Calu3 (cell line): ENCODE results near the gene SLC29A3. TPM values are rescaled to one million over a fixed set of nuclear protein-coding genes. Genes with fewer than 3 reads are reported as not detected.
"Not testable (repeated sequence)": the region's sequence is repeated elsewhere in the genome, so short reads cannot be mapped to it uniquely, and the experiment has no call there.

Experiments
- BruUV-seq: library from RNA; stranded (reverse); fragments of 400-500 nt; replicated peaks from 2 replicates; lab custom pipeline; 2021; lab: Mats Ljungman, UMichigan
- CTCF ChIA-PET: fragments of 300-600 bp; sonication (Branson Sonifier 250); formaldehyde crosslinking; loops from one replicate; lab custom pipeline; 2022; ENCODE audit warnings: antibody characterized with exemption; lab: Charles Lee
- DNase-seq: peaks from one replicate; pipeline ENCODE4 v3.0.0; 2022
- H3K27ac Mint-ChIP-seq: one replicate; pipeline ENCODE4 v1.8.0; 2022; ENCODE audit warnings: mixed read lengths; ENCODE audit not compliant: unreplicated experiment
- H3K27me3 Mint-ChIP-seq: one replicate; pipeline ENCODE4 v1.8.0; 2022; ENCODE audit warnings: mixed read lengths; ENCODE audit not compliant: unreplicated experiment
- H3K36me3 Mint-ChIP-seq: one replicate; pipeline ENCODE4 v1.8.0; 2022; ENCODE audit warnings: mild to moderate bottlenecking, moderate library complexity, mixed read lengths; ENCODE audit not compliant: insufficient read depth, unreplicated experiment
- H3K4me1 Mint-ChIP-seq: one replicate; pipeline ENCODE4 v1.8.0; 2022; ENCODE audit warnings: mild to moderate bottlenecking, low read depth, mixed read lengths; ENCODE audit not compliant: unreplicated experiment
- H3K4me3 Mint-ChIP-seq: one replicate; pipeline ENCODE4 v1.8.0; 2022; ENCODE audit warnings: mild to moderate bottlenecking, low read depth, moderate library complexity, mixed read lengths; ENCODE audit not compliant: unreplicated experiment
- H3K9me3 Mint-ChIP-seq: one replicate; pipeline ENCODE4 v1.8.0; 2022; ENCODE audit warnings: low read depth, mixed read lengths; ENCODE audit not compliant: unreplicated experiment
- intact Hi-C: fragments of 100-400 bp; cut with micrococcal nuclease; formaldehyde crosslinking; loops from one replicate; pipeline ENCODE4 v1.10.0; 2022; ENCODE audit not compliant: unreplicated experiment
- total RNA-seq: library from RNA; stranded (reverse); gene quantifications from 2 replicates; pipeline ENCODE4 v1.2.3, GENCODE V29; 2022
- TF ChIP-seq, protein P1 (sequence below): fragments of 200-600 bp; IDR thresholded peaks from one replicate; pipeline ENCODE4 v1.8.0; 2022; ENCODE audit warnings: antibody characterized with exemption; ENCODE audit not compliant: unreplicated experiment

SLC29A3 gene
- total RNA-seq, 1 experiment from 2014 or later: 5.9 TPM

DNA sequence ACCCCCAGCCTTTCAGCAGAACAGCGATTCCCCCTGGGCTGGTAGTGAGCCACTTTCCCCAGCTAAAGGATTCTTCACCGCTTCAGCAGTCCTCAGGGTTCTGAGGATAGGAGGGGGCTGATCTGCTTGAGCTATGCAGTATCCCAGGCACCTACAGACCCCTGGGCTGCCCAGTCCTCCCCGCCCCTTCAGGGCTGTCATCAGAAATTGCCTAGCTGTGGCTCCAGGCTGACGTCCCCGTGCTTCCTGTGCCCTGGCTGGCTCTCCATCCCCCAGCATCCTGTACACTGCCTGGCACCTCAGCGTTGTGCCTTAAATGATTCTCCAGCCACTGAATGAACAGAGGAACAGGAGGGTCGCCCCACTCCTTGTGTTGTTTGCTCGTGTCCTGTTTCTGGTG is 39.2 kb downstream of the SLC29A3 start:
- no TSS peak for BruUV-seq
- Mint-ChIP-seq H3K4me3 (no peak overlapping the region), H3K9me3 (no peaks in the 10 kb centered on the region), H3K27ac (no peak overlapping the region), H3K27me3 (no peaks in the 10 kb centered on the region), H3K36me3 (no peaks in the 10 kb centered on the region), H3K4me1 (no peaks in the 10 kb centered on the region)
- CTCF ChIA-PET: interaction anchor here (1.3 to 1.4 kb wide), 2 partner anchors 13 to 39 kb away, joined by 3 to 4 read pairs; partner anchors contain the start of gene SLC29A3
- TF ChIP-seq, protein P1, sequence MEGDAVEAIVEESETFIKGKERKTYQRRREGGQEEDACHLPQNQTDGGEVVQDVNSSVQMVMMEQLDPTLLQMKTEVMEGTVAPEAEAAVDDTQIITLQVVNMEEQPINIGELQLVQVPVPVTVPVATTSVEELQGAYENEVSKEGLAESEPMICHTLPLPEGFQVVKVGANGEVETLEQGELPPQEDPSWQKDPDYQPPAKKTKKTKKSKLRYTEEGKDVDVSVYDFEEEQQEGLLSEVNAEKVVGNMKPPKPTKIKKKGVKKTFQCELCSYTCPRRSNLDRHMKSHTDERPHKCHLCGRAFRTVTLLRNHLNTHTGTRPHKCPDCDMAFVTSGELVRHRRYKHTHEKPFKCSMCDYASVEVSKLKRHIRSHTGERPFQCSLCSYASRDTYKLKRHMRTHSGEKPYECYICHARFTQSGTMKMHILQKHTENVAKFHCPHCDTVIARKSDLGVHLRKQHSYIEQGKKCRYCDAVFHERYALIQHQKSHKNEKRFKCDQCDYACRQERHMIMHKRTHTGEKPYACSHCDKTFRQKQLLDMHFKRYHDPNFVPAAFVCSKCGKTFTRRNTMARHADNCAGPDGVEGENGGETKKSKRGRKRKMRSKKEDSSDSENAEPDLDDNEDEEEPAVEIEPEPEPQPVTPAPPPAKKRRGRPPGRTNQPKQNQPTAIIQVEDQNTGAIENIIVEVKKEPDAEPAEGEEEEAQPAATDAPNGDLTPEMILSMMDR: no peak
- no peak for DNase-seq
- intact Hi-C loops: no loop called here

GRCh38 chr10:71358906-71359305 is 39.8 kb downstream of the SLC29A3 start:
- CTCF ChIA-PET: interaction anchor here (1.3 to 1.4 kb wide), 2 partner anchors 13 to 40 kb away, joined by 3 to 4 read pairs; partner anchors contain the start of gene SLC29A3
- H3K9me3 Mint-ChIP-seq, DNase-seq, H3K27ac Mint-ChIP-seq, intact Hi-C loops, BruUV-seq, H3K4me1 Mint-ChIP-seq, H3K4me3 Mint-ChIP-seq, H3K36me3 Mint-ChIP-seq, H3K27me3 Mint-ChIP-seq: not testable (repeated sequence)

DNA sequence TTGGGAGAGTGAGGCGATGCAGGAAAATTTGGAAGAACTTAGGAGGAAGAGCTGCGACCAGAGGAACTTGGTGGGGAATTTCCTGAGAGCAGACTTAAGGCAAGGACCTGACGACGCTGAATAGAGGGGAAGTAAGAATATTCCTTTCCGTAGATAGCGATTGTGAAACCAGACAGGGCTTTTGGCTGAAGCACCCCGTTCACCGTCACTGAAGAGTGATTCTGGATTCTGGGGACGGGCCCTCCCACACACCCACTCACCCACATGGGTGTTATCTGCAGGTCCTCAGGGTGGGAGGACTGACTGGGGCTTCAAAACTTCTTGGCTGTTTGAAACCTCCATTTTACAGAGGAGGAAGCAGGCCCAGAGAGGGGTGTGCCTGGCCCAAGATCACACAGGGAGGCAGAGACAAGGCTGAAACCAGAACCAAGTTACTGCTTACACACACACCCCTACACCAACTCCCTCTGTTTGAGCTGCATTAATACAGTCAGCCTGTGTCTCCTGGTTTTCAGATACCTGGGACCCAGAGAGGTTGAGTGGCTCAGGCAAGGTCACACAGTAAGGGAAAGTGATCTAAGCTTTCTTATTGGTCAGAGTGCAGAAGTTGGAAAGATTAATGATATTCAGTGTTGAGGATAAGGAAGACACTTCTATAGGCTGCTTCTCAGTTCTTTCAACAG is 40.4 kb downstream of the SLC29A3 start:
- DNase-seq: no peak
- no peaks in the 10 kb centered on the region for H3K27me3 Mint-ChIP-seq
- CTCF ChIA-PET: interaction anchor here (0.7 to 1.4 kb wide), 3 partner anchors 12 to 40 kb away, joined by 3 to 6 read pairs (median 4); partner anchors contain the start of gene SLC29A3
- TF ChIP-seq, protein P1: no peak
- BruUV-seq: no TSS peak
- no peak overlapping the region for H3K4me3 Mint-ChIP-seq
- H3K36me3 Mint-ChIP-seq: no peaks in the 10 kb centered on the region
- intact Hi-C loops: no loop called here
- no peaks in the 10 kb centered on the region for H3K9me3 Mint-ChIP-seq
- H3K4me1 Mint-ChIP-seq: peaks cover 6% of the 10 kb centered on the region
- no peak overlapping the region for H3K27ac Mint-ChIP-seq

DNA sequence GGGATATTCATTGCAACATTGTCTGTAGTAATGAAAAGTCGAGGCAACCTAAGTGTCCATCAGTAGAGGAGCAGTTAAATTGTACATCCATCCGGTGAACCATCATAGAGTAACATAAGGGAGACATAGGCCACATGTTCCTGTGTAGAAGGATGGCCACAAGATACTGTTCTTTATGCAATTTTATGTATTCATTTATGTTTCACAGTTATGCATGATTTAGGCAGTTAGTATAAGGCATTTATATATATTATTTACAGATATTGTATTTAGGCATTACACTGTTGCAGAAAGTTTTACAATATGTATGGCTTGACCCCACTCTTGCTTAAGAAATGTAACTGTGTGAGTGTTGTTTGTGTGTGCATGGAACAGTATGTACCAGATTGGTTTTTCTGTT is 41.7 kb downstream of the SLC29A3 start:
- Mint-ChIP-seq H3K4me1 (peaks cover 14% of the 10 kb centered on the region), H3K4me3 (no peak overlapping the region), H3K27me3 (no peaks in the 10 kb centered on the region), H3K9me3 (no peaks in the 10 kb centered on the region), H3K36me3 (no peaks in the 10 kb centered on the region), H3K27ac (no peak overlapping the region)
- TF ChIP-seq, protein P1: no peak
- CTCF ChIA-PET: no interaction called here
- BruUV-seq: no TSS peak
- intact Hi-C loops: no loop called here
- DNase-seq: no peak

DNA sequence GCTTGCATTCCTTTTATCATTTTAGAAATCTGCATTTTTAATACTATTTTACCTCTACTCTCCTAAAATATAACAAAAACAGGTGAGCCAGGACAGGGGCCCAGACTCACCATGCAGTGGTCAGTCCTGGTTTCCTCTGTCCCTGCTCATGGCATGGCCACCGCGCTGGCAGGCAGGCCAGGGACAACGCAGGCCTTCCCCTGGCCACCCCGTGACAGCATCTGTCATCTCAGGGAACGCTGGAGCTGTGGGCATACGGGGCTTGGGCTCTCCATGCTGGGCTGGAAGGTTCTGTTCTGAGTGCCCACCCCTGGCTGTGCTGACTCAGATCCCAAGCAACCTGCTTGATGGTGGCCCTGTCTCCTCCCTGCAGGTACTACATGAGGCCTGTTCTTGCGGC is 42.5 kb downstream of the SLC29A3 start:
- Mint-ChIP-seq H3K9me3 (no peaks in the 10 kb centered on the region), H3K36me3 (no peaks in the 10 kb centered on the region), H3K27ac (no peak overlapping the region), H3K4me3 (no peak overlapping the region), H3K4me1 (peaks cover 15% of the 10 kb centered on the region), H3K27me3 (no peaks in the 10 kb centered on the region)
- CTCF ChIA-PET: no interaction called here
- no TSS peak for BruUV-seq
- TF ChIP-seq, protein P1: no peak
- DNase-seq: no peak
- intact Hi-C loops: no loop called here
